A549 (cell line): ENCODE results near the gene DRAXIN.

Experiments used
- CTCF ChIP-seq: fragments of >200 bp; sonication (Bioruptor Twin); formaldehyde crosslinking; IDR thresholded peaks from 3 replicates; pipeline ENCODE4 v1.5.1; 2016
- HMGXB4 ChIP-seq: fragments of 250-450 bp; sonication (Bioruptor Pico); IDR thresholded peaks from 2 replicates; pipeline ENCODE4 v1.5.0; 2021; ENCODE audit warnings: mild to moderate bottlenecking, moderate library complexity, borderline replicate concordance
- POLR2A ChIP-seq: IDR thresholded peaks from 2 replicates; pipeline ENCODE4 v1.6.1; 2012; ENCODE audit warnings: mild to moderate bottlenecking, low read length
- SMC3 ChIP-seq: fragments of >200 bp; sonication (Bioruptor Twin); formaldehyde crosslinking; IDR thresholded peaks from 3 replicates; pipeline ENCODE4 v1.6.1; 2018; ENCODE audit warnings: inconsistent platforms
- ZC3H11A ChIP-seq: fragments of 450-650 bp; IDR thresholded peaks from 2 replicates; pipeline ENCODE4 v1.6.1; 2014; ENCODE audit warnings: antibody characterized with exemption, mild to moderate bottlenecking
- TF ChIP-seq, protein P1 (sequence below): fragments of 200-600 bp; sonication (generic); IDR thresholded peaks from 2 replicates; pipeline ENCODE4 v1.6.1; 2016; ENCODE audit warnings: antibody characterized with exemption, mild to moderate bottlenecking, moderate library complexity

GRCh38 chr1:11649237-11649623, 42.3 kb upstream of the DRAXIN start:
- TF ChIP-seq HMGXB4 (CRISPR knock-in tag) (no peak), POLR2A (no peak), CTCF (no peak), SMC3 (no peak), ZC3H11A (no peak)
- TF ChIP-seq, protein P1, sequence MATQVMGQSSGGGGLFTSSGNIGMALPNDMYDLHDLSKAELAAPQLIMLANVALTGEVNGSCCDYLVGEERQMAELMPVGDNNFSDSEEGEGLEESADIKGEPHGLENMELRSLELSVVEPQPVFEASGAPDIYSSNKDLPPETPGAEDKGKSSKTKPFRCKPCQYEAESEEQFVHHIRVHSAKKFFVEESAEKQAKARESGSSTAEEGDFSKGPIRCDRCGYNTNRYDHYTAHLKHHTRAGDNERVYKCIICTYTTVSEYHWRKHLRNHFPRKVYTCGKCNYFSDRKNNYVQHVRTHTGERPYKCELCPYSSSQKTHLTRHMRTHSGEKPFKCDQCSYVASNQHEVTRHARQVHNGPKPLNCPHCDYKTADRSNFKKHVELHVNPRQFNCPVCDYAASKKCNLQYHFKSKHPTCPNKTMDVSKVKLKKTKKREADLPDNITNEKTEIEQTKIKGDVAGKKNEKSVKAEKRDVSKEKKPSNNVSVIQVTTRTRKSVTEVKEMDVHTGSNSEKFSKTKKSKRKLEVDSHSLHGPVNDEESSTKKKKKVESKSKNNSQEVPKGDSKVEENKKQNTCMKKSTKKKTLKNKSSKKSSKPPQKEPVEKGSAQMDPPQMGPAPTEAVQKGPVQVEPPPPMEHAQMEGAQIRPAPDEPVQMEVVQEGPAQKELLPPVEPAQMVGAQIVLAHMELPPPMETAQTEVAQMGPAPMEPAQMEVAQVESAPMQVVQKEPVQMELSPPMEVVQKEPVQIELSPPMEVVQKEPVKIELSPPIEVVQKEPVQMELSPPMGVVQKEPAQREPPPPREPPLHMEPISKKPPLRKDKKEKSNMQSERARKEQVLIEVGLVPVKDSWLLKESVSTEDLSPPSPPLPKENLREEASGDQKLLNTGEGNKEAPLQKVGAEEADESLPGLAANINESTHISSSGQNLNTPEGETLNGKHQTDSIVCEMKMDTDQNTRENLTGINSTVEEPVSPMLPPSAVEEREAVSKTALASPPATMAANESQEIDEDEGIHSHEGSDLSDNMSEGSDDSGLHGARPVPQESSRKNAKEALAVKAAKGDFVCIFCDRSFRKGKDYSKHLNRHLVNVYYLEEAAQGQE, result no peak
